ENCODE results near the gene EML4.
"Not testable (repeated sequence)": the region's sequence is repeated elsewhere in the genome, so short reads cannot be mapped to it uniquely, and the experiment has no call there.

Gene EML4

GRCh38 chr2:42173467-42173866 lies 4.3 kb downstream of the EML4 start:
- DNase-seq, result not testable (repeated sequence)

- DNase-seq, result no peak
Observed at GRCh38 chr2:42176992-42177738, 8.0 kb downstream of the EML4 start.

- DNase-seq, result no peak
Observed at GRCh38 chr2:42178335-42178734, 9.2 kb downstream of the EML4 start.

DNA sequence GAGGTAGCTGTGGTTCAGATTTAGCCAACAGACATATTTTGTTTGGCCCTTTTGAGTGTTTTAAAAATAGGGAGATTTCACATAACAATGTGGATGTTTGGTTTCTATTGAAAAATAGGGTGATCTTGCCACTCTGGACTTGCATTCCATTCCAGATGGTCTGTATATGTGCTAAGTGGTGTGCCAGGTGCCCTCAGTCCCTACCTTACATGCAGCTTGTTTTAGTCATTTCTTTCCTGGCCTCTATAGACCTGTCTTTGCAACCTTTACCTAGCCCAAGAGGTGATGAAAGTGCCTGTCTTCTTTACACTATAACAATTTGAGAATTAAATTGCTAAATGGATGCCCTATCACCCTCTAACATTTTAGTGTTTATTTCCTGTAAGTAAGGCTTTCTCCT lies 11.1 kb downstream of the EML4 start:
- no peak for DNase-seq

- DNase-seq, result no peak
Observed at GRCh38 chr2:42182654-42183308, 13.6 kb downstream of the EML4 start.

DNA sequence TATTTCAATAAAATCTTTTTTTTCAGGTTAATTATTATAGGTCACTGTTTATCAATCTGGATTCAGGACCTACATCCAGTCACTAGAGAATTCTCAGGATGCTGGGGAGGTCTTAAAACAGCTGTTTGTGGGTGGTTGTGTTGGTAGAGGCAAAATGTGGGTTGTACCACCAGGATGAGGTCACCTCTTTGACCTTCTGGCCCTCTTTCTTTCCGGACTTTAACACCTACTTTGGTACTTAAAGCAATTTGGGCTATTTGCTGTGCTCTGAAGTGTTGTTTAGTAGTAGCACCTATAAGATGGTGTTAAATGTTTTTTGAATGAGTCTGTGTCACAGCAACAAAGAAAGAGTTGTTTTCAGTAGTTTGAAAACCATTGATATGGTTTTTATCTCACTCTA lies 14.6 kb downstream of the EML4 start:
- no peak for DNase-seq

DNA sequence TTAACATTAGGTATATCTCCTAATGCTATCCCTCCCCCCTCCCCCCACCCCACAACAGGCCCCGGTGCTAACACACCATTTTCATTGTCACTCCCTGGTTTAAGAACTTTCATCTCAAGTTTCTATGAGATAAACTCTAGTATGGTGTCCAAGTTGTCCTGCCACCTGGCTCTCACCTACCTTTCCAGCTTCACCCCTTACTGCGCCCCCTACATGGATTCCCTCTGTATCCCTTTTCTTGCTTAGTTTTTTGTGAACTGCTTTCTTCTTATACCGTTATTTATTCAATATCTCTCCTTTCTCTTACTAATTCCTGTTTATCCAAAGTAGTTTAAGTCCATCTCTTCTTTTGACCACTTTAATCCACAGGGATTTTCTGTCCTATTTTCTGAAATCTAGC lies 15.2 kb downstream of the EML4 start:
- DNase-seq, result no peak

DNA sequence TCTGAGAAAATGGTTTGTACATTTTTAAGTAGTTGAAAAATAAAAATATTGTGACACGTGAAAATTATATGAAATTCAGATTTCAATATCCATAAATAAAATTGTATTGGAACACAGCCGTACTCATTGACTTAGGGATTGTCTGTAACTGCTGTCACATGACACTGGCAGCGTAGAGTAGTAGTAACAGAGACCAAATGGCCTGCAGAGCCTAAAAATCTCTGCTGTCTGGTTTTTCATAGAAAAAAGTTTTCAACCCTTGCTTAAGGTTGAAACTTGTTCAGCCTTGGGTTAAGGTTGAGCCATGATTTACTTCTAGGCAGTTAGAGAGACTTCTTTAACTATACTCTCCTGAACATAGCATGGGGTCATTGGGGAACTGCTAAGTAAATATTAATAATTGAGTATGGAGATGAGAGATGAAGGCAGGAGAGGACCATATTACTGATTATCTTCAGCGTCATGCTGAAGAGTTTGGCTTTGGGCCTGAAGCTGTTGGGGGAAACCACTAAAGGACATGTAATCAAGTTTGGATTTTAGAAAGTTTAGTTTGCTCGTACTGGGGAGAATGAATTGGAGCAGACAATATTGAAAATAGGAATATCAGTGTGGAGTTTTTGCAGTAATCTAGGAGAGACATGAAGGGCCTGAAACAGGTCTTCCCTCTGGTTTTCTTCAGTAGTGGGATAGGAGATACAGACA lies 16.2 kb downstream of the EML4 start:
- DNase-seq, result no peak

GRCh38 chr2:42186366-42186765 lies 17.2 kb downstream of the EML4 start:
- DNase-seq, result no peak

DNA sequence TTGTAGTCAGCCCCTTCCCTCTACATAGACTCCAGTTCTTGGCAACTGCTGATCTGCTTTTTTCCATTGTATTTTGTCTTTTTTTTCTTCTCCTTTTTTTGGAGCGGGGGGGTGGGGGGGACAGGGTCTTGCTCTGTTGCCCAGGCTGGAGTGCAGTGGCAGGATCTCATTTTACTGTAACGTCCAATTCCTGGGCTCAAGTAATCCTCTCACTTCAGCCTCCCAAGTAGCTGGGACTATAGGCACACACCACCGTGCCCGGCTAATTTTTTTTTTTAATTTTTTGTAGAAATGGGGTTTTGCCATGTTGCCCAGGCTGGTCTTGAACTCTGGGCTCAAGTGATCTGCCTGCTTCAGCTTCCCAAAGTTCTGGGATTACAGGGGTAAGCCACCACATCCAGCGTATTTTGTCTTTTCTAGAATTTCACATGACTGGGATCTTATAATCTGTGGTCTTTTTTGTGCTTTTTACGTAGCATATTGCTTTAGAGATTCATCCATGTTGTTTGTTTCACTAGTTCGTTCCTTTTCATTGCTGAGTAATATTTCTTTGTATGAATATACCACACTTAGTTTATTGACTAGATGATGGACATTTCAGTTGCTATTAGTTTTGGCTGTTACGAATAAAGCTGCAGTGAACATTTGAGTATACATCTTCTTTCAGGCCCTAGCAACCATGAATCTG lies 17.9 kb downstream of the EML4 start:
- DNase-seq, result no peak

DNA sequence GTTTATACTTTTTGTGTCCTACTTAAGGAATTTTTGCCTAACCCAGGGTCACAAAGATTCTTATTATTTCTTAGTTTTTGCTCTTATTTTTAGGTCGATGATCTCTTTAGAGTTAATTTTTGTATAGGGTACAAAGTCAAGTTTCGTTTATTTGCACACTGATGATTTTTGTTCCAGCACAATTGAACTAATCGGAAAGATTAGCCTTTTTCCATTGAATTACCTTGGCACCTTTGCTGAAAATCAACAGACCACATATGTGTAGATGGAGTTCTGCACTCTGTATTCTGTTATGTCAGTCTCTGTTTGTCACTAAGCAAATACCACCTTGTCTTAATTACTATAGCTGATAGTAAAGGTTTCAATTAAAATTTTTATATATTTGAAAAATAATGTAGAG lies 18.7 kb downstream of the EML4 start:
- no peak for DNase-seq

DNA sequence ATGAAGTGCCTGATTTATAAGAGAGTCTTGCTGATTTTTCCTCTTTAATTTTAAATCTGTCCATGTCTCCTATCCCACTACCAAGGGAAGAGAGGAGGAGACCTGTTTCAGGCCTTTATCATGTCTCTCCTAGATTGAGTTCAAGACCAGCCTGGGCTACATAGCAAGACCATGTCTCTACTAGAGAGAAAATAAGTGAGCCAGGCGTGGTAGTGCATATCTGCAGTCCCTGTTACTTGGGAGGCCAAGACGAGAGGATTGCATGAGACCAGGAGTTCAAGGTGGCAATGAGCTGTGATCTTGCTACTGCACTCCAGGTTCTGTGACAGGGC lies 20.0 kb downstream of the EML4 start:
- no peak for DNase-seq

- DNase-seq, result no peak
Observed at GRCh38 chr2:42190191-42190590, 21.0 kb downstream of the EML4 start.

GRCh38 chr2:42191285-42192009 lies 22.3 kb downstream of the EML4 start:
- no peak for DNase-seq

- no peak for DNase-seq
Observed at GRCh38 chr2:42192010-42192373, 22.8 kb downstream of the EML4 start.

GRCh38 chr2:42192652-42193566 lies 23.8 kb downstream of the EML4 start:
- DNase-seq, result no peak

GRCh38 chr2:42193722-42194187 lies 24.6 kb downstream of the EML4 start:
- no peak for DNase-seq

DNA sequence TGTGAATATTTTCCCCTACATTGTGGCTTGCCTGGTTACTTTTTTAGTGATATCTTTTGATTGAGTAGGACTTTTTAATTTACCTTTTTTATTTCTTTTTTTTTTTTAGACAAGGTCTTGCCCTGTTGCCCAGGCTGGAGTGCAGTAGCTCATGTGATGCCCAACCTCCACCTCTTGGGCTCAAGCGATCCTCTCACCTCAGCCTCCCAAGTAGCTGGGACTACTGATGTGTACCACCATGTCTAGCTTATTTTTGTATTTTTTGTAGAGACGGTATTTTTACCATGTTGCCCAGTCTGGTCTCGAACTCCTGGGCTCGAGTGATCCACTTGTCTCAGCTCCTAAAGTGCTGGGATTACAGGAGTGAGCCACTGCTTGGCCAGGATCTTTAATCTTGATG lies 25.3 kb downstream of the EML4 start:
- no peak for DNase-seq

DNA sequence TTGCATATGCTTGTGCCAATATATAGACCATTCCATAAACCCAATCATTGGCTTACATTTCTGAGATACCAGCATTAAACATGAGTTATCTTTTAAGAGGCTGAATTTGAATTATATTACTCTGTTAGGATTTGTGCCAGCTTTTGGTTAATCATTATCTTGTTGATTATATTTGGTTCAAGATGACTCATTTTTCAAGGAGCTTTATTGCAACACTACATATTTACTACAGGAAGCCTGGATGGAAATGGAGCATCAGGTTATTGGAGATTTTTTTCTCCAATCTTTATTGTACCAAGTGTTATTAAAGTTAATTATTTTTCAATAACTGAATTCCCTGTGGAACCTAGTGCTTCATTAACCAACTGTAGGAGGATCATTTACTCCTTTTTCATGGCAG lies 26.4 kb downstream of the EML4 start:
- no peak for DNase-seq

DNA sequence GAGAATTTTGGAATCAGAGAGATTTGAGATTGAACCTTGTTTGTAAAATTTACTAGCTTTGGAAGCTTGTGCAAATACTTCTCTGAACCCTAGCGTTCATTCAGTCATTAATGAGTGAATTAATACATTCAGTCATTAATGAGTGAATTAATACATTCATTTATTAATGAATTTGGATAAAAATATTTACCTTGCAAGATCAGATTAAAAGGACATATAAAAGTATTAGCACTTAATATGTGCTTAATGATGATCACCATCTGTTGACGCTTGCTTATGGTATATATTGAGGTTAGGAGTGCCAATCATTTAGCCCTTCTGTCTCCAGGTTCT lies 26.9 kb downstream of the EML4 start:
- no peak for DNase-seq

GRCh38 chr2:42196403-42197267 lies 27.5 kb downstream of the EML4 start:
- DNase-seq, result no peak

All from DMS153 (cell line).